ENCODE results near the gene ACOX3. TPM values are rescaled to one million over a fixed set of nuclear protein-coding genes. Genes with fewer than 3 reads are reported as not detected.
"Not testable (repeated sequence)": the region's sequence is repeated elsewhere in the genome, so short reads cannot be mapped to it uniquely, and the experiment has no call there.

Gene ACOX3
- total RNA-seq, 6 donors from 2014 or later, result 23.7 to 56.6 (median 31.8) TPM

DNA sequence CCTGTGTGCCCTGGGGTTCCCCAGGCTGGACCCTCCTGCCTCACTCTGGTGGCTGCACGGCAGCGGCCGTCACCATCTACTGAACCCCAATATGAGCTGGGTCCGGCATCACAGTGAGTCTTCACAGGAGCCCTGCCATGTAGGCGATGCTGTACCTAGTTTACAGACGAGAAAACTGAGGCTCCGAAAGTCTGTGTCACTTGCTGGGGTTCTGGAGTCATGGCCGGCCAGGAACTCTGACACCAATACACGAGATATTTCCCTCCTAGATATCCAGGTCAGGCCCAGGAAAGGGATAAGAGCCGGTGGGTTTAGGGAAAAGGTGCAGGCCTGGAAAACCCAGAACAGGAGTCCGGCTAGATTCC is 96.6 kb downstream of the ACOX3 start:
- no peaks in the 10 kb centered on the region for H3K27me3 ChIP-seq
- no peak for TF ChIP-seq EP300 (IDR thresholded peaks at IDR 0.05)
- no peaks in the 10 kb centered on the region for H3K4me1 ChIP-seq
- DNase-seq, result no peak
- no peaks in the 10 kb centered on the region for H3K36me3 ChIP-seq
- H3K9me3 ChIP-seq, result no peaks in the 10 kb centered on the region
- WGBS, 2 donors, result 92 to 95% methylated on average over 4 to 11 of the region's 11 CpGs
- H3K4me3 ChIP-seq, result no peak overlapping the region
- no peak overlapping the region for H3K27ac ChIP-seq
- no peak for ATAC-seq (ENCODE audit: low FRiP score in 2 of 2)

DNA sequence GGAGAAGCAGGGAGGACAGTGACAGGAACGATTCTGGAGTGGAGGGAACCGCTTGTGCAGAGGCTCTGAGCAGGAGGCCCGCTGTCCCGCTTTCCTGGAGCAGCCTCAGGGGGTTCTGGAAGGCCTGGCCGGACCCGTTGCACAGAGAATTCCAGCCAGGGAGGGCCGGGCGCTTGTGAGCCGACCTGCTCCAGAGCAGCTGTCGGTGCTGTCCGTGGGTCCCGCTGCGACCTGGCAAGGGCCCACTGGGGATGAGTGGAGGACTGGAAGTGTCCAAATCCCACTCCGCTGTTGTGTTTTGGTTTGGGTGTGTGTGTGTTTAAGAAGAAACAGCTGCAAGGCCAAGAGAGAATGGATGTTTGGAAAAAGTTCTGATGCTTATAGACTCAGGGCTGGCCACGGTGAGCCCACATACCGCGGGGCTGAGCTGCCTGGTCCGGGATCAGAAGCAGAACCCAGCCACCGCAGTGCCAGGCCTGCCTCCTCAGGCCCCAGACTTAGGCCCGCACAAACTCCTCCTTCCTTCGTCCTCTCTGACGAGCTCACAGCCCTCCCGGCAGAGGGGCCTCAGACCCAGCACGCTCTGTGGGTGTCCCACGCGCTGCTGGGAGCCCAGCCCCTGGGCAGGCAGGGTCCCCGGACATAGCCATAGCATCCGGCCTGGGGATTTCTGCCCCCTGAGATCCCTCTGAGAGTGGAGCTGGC is 97.1 kb downstream of the ACOX3 start:
- H3K27me3 ChIP-seq, result no peaks in the 10 kb centered on the region
- no peaks in the 10 kb centered on the region for H3K36me3 ChIP-seq
- no peak overlapping the region for H3K4me3 ChIP-seq
- no peak overlapping the region for H3K27ac ChIP-seq
- no peaks in the 10 kb centered on the region for H3K4me1 ChIP-seq
- TF ChIP-seq EP300 (IDR thresholded peaks at IDR 0.05), result no peak
- no peak for TF ChIP-seq POLR2A (IDR thresholded peaks at IDR 0.05)
- H3K9me3 ChIP-seq, result no peaks in the 10 kb centered on the region
- DNase-seq, result peak in 1 of 2 donors; percentile 81
- peak in 1 of 2 donors; percentile 38 for ATAC-seq (ENCODE audit: low FRiP score in 2 of 2)
- 77 to 85% methylated on average over 11 to 24 of the region's 28 CpGs for WGBS, 2 donors

DNA sequence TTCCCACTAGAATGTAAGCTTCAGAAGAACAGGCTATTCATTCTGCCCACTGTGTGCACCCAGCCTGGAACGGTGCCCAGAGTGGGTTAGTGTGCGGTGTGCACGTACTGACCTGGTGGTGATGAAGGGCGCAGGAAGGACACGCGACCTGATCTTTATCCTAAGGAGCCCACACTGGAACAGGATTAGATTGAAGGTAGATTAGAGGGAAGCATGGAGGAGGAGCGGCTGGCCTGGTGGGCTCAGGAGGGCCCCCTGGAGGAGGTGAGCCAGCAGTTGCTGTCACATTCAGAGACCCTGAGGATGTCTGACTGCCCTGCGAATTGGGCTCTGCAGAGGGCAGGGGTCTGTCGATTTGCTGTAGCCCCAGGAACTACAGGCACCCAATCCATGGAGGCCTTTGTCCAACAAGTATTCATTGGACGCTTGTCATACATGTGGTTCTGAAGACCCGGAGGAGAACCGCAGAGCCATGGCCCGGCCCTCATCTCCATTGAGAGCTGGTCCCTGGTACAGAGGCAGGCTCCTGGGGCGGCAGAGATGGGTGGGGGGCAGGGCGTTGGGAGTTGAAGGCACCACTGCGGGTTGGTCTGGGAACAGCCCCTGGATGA is 97.8 kb downstream of the ACOX3 start:
- WGBS, 2 donors, result 86 to 90% methylated on average over 13 to 16 of the region's 16 CpGs
- no peaks in the 10 kb centered on the region for H3K27me3 ChIP-seq
- no peaks in the 10 kb centered on the region for H3K4me1 ChIP-seq
- no peak overlapping the region for H3K27ac ChIP-seq
- H3K36me3 ChIP-seq, result no peaks in the 10 kb centered on the region
- no peak for TF ChIP-seq EP300 (IDR thresholded peaks at IDR 0.05)
- no peak for TF ChIP-seq POLR2AphosphoS5 (IDR thresholded peaks at IDR 0.05)
- TF ChIP-seq, protein P1, sequence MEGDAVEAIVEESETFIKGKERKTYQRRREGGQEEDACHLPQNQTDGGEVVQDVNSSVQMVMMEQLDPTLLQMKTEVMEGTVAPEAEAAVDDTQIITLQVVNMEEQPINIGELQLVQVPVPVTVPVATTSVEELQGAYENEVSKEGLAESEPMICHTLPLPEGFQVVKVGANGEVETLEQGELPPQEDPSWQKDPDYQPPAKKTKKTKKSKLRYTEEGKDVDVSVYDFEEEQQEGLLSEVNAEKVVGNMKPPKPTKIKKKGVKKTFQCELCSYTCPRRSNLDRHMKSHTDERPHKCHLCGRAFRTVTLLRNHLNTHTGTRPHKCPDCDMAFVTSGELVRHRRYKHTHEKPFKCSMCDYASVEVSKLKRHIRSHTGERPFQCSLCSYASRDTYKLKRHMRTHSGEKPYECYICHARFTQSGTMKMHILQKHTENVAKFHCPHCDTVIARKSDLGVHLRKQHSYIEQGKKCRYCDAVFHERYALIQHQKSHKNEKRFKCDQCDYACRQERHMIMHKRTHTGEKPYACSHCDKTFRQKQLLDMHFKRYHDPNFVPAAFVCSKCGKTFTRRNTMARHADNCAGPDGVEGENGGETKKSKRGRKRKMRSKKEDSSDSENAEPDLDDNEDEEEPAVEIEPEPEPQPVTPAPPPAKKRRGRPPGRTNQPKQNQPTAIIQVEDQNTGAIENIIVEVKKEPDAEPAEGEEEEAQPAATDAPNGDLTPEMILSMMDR (IDR thresholded peaks at IDR 0.05), result no peak
- DNase-seq (peak in 1 of 2 donors; percentile 56), ATAC-seq (ENCODE audit: low FRiP score in 2 of 2) (no peak)
- H3K4me3 ChIP-seq, result no peak overlapping the region
- no peaks in the 10 kb centered on the region for H3K9me3 ChIP-seq

DNA sequence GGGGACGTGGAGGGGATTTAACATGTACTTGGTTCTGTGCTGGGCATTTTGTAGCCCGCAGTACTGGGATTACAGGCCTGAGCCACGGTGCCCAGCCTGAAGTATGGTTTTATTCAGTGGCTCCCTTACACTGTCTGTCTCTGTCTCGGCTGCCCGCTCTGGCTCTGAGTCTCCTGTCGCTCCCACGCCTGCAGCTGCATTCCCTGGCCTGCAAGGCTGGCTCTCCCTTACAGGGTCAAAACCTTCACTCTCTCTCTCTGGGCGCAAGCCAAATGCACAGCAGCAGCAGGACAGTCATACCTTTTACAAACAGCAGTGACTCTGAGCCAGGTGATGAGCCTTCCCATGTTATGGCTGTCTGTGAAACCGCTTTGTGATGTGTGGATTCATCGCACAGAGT is 98.8 kb downstream of the ACOX3 start:
- H3K27ac ChIP-seq, result peak overlapping the region in 1 of 4 donors; percentile 28
- no peaks in the 10 kb centered on the region for H3K4me1 ChIP-seq
- H3K9me3 ChIP-seq, result no peaks in the 10 kb centered on the region
- H3K27me3 ChIP-seq, result no peaks in the 10 kb centered on the region
- no peaks in the 10 kb centered on the region for H3K36me3 ChIP-seq
- ATAC-seq (ENCODE audit: low FRiP score in 2 of 2) (peak in 1 of 2 donors; percentile 48), DNase-seq (no peak)
- no peak overlapping the region for H3K4me3 ChIP-seq
- TF ChIP-seq EP300 (IDR thresholded peaks at IDR 0.05) (no peak), POLR2AphosphoS5 (IDR thresholded peaks at IDR 0.05) (no peak), POLR2A (IDR thresholded peaks at IDR 0.05) (no peak)
- TF ChIP-seq, protein P1 (IDR thresholded peaks at IDR 0.05), result no peak
- 77 to 89% methylated on average over 10 of the region's 10 CpGs for WGBS, 2 donors

DNA sequence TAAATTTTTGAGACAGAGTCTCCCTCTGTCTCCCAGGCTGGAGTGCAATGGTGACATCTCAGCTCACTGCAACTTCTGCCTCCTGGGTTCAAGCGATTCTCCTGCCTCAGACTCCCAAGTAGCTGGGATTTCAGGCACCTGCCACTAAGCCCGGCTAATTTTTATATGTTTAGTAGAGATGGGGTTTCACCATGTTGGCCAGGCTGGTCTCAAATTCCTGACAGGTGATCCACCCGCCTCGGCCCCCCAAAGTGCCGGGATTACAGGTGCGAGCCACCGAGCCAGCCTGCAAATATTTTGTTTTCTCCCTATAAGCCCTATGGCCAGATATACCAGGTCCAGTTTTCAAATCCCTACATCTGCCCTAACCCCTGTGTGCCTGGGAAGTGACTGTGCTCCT is 99.2 kb downstream of the ACOX3 start:
- H3K9me3 ChIP-seq; DNase-seq; H3K4me1 ChIP-seq; H3K36me3 ChIP-seq; H3K27me3 ChIP-seq; H3K4me3 ChIP-seq; ATAC-seq (ENCODE audit: low FRiP score in 2 of 2): not testable (repeated sequence)
- peak overlapping the region in 2 of 4 donors; percentile 28 to 43 for H3K27ac ChIP-seq
- WGBS, 2 donors, result 76 to 87% methylated on average over 5 to 7 of the region's 7 CpGs

DNA sequence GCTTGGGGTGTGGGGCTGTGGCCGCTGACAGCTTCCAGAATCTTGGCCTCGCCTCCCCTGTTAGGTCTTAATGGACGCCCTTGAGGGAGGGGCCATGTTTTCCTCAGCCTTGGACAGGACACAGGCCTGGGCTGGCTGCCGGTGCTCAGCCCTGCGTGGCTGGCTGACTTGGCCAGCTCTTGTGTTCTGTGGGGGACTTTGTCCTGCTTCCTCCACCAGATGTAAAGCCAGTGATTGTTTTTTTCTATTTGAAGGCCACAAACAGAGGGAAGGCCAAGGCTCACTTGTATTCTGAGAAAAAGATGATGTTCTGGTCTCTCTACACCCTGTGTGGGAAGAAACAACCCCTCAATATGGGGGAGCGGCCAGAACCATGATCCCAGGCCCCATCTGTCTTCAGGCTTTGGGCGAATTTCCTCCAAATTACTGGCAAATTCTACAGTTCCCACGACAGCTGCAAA is 99.7 kb downstream of the ACOX3 start:
- peak overlapping the region in 3 of 4 donors; percentile 10 to 43 (median 43) for H3K27ac ChIP-seq
- WGBS, 2 donors, result 59 to 76% methylated on average over 7 to 8 of the region's 8 CpGs

More for the DNA sequence above, 99.7 kb downstream of the ACOX3 start:
- DNase-seq (peak in 1 of 2 donors; percentile 83), ATAC-seq (ENCODE audit: low FRiP score in 2 of 2) (peak; percentile 76 to 94)
- Histone ChIP-seq H3K27me3 (no peaks in the 10 kb centered on the region), H3K36me3 (no peaks in the 10 kb centered on the region), H3K4me3 (no peak overlapping the region), H3K9me3 (no peaks in the 10 kb centered on the region), H3K4me1 (no peaks in the 10 kb centered on the region)
- TF ChIP-seq, protein P1 (IDR thresholded peaks at IDR 0.05), result no peak
- no peak for TF ChIP-seq EP300 (IDR thresholded peaks at IDR 0.05)
- no peak for TF ChIP-seq POLR2AphosphoS5 (IDR thresholded peaks at IDR 0.05)
- TF ChIP-seq POLR2A (IDR thresholded peaks at IDR 0.05), result no peak
